Measurements from ENCODE around the gene ZNF530.

Gene ZNF530

DNA sequence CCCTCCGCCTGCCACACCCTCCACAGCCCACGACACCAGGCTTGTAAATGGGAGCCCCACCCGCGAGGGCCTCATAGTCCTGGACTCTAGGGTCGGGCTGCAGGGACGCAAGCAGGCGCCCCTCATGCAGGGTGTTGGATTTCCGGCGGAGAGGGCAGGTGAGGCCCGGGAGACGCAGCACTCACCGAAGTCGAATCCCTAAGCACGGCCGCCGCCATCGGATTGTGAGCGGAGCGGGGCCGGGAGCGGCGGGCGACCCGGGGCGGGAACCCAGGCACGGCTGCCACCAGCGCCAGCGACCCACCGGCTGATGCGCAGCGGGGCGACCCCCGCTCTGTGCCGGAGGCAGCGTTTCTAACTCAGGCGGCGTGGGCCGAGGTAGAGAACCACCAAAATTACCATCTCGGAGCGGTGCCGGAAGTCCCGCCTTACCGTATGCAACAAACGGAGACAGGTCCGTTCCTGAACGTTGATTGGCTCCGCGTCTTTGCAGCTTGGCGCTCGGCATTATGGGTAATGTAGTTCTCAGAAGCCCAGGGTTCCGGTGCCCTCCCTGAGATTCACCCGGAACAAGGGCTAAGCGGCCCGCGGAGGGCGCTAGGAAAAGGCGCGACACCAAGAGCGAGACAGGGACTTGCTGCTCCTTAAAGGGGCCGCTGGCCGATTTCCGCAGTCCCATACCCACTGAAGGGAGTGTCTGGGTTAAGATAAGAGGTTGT is 21.0 kb upstream of the ZNF530 start, which contains the start of gene ZNF416:
Gene ZNF416 (minus strand): TSS at position 425 of the 719 bp plus-strand sequence. CDS start 207 bp downstream, at position 218.
- H3K4me3 ChIP-seq (ENCODE audit: control insufficient read depth, low read depth, low read length), result peak within 1 kb of the TSS; percentile 77
- TF ChIP-seq, protein P1, sequence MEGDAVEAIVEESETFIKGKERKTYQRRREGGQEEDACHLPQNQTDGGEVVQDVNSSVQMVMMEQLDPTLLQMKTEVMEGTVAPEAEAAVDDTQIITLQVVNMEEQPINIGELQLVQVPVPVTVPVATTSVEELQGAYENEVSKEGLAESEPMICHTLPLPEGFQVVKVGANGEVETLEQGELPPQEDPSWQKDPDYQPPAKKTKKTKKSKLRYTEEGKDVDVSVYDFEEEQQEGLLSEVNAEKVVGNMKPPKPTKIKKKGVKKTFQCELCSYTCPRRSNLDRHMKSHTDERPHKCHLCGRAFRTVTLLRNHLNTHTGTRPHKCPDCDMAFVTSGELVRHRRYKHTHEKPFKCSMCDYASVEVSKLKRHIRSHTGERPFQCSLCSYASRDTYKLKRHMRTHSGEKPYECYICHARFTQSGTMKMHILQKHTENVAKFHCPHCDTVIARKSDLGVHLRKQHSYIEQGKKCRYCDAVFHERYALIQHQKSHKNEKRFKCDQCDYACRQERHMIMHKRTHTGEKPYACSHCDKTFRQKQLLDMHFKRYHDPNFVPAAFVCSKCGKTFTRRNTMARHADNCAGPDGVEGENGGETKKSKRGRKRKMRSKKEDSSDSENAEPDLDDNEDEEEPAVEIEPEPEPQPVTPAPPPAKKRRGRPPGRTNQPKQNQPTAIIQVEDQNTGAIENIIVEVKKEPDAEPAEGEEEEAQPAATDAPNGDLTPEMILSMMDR (conservative IDR thresholded peaks at IDR 0.05; ENCODE audit: control insufficient read depth, insufficient read depth, low read depth, low read length), result peak; percentile 3
- DNase-seq (ENCODE audit: low read depth), result peak; percentile 99

DNA sequence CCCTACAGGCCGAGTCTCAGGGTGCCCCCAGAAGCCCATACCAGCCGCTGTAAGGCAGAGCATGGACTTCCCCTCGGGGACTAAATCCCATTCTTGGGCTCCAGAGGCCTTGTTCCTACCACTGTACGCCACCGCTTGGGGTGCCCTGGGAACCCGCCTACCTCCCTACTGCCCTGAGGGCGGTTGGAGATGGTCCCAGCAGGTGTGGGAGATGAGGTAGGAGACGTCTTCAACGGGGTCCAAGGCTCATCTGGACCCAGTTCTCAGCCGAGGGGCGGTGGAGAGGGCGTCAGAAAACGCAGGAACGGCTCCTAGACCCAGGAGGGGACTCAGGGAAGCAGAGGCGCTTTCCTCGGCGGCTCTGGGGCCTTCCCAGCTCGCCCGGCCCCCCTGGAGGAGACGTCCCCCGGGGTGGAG is 16.6 kb upstream of the ZNF530 start:
- no peak overlapping the region for H3K4me3 ChIP-seq (ENCODE audit: control insufficient read depth, low read depth, low read length)
- no peak for DNase-seq (ENCODE audit: low read depth)
- TF ChIP-seq, protein P1 (conservative IDR thresholded peaks at IDR 0.05; ENCODE audit: control insufficient read depth, insufficient read depth, low read depth, low read length), result no peak

DNA sequence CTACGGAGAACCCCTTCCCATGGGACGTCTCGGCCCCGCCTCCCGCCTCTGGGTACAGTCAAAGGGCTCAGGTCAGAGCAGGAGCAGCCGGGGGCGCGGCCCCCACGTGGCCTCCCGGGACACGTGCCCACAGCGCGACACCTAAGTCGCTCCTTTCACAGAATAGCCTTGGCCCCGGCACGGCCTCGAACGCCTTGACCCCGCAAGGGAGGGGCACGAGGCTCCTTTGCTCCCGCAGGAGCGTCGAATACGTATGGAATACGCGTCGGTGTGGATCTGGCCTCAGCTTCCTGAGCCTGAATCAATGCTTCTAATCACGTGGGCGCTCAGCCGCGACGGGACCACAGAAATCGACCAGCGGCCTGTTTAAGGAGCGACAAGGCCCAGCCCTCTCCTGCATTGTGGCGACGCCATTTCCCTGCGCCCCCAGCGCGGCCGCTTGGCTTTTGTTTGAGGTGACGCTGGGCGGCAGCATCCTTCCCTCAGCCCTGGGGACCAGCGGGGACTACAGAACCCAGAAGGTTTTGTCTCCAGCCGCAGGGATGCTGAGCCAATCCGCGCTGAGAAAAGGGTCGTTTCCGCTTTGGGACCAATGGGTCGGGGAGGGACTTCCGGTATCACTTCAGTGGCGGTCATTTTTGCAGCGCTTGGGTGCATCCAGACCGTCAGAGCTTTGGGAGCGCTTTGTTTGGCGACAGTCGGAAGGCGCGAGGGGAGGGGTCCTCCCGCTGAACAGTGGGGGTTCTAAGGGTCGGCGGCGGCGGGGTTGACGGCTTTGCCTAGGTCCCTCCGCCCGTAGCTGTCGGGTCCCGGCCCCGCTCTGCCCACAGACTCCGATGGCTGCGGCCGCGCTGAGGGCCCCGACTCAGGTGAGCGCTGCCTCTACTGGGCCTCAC is 15.9 kb upstream of the ZNF530 start, which contains the start of gene ZIK1:
Gene ZIK1 (plus strand): TSS at position 625 of the 896 bp plus-strand sequence. CDS start 212 bp downstream, at position 837.
- peak within 1 kb of the TSS; percentile 62 for H3K4me3 ChIP-seq (ENCODE audit: control insufficient read depth, low read depth, low read length)
- TF ChIP-seq, protein P1 (conservative IDR thresholded peaks at IDR 0.05; ENCODE audit: control insufficient read depth, insufficient read depth, low read depth, low read length), result no peak
- peak; percentile 91 for DNase-seq (ENCODE audit: low read depth)

DNA sequence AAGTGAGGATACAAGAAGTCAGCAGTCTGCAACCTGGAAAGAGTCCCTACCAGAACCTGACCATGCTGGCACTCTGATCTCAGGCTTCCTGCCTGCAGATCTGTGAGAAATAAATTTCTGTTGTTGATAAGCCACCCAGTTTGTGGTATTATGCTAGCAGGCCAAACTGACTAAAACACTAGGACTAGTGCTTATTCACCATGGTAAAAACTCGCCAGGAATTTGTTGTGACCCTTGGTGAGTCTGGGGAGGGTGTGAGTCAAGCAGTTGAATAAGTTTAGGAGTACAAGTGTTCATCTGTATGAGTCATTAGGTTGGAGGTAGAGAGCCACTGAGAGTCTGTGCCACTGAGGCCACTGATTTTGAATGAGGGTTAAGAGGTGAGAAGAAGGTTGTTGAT is 12.2 kb upstream of the ZNF530 start:
- H3K4me3 ChIP-seq (ENCODE audit: control insufficient read depth, low read depth, low read length), result no peak overlapping the region
- peak; percentile 75 for DNase-seq (ENCODE audit: low read depth)
- TF ChIP-seq, protein P1 (conservative IDR thresholded peaks at IDR 0.05; ENCODE audit: control insufficient read depth, insufficient read depth, low read depth, low read length), result no peak

DNA sequence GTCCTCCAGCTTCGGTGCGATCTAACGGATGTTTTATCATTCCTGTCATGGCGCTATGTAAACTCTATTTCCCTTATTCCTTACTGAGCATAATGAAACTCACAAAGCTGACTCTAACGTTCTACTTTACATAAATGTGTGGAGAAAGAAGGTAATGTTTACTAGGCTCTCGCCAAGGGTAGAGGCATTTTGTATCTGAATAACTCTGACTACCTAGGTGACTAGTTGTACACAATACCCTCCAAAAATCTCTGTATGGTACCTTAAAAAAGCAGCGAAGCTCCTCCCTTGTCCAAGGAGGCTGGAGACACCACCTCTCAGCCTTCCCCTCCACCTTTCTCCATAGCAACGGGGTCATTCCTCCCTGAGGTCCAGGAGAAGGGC is 316 bp upstream of the ZNF530 start:
- TF ChIP-seq, protein P1 (conservative IDR thresholded peaks at IDR 0.05; ENCODE audit: control insufficient read depth, insufficient read depth, low read depth, low read length), result no peak
- no peak for DNase-seq (ENCODE audit: low read depth)
- H3K4me3 ChIP-seq (ENCODE audit: control insufficient read depth, low read depth, low read length), result peak overlapping the region; percentile 65

DNA sequence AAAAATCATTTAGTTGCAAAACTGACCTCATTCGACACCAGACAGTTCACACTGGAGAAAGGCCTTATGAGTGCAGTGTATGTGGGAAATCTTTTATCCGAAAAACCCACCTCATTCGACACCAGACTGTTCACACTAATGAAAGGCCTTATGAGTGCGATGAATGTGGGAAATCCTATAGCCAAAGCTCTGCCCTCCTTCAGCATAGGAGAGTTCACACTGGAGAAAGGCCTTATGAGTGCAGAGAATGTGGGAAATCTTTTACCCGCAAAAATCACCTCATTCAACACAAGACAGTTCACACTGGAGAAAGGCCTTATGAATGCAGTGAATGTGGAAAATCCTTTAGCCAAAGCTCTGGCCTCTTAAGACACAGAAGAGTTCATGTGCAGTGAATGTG is 7.2 kb downstream of the ZNF530 start:
- TF ChIP-seq, protein P1 (conservative IDR thresholded peaks at IDR 0.05; ENCODE audit: control insufficient read depth, insufficient read depth, low read depth, low read length), result no peak
- DNase-seq (ENCODE audit: low read depth), result no peak

More for the DNA sequence above, 7.2 kb downstream of the ZNF530 start:
- H3K4me3 ChIP-seq (ENCODE audit: control insufficient read depth, low read depth, low read length), result no peak overlapping the region
